Right ventricle myocardium superior (tissue), 1 donor: ENCODE results near the gene TMSB10. TPM values are rescaled to one million over a fixed set of nuclear protein-coding genes. Genes with fewer than 3 reads are reported as not detected.
A peak's percentile ranks its signal among the peaks of the same experiment; 100 is the strongest.
"Not testable (repeated sequence)": the region's sequence is repeated elsewhere in the genome, so short reads cannot be mapped to it uniquely, and the experiment has no call there.

ENCODE experiments used
- ATAC-seq: fragments of 200-7000 bp; cut with Tn5 transposase; one replicate; pipeline ENCODE4 v1.9.1; 2020; ENCODE audit warnings: mild to moderate bottlenecking; ENCODE audit not compliant: poor library complexity
- DNase-seq: peaks from one replicate; pipeline ENCODE4 v3.0.0-alpha.2; 2020
- intact Hi-C: fragments of 100-400 bp; cut with DNase I; formaldehyde crosslinking; loops from one replicate; pipeline ENCODE4 v1.11.2; 2022
- long read RNA-seq: library from polyadenylated mRNA; unstranded; transcript quantifications from one replicate; pipeline ENCODE4 v2.0.0, GENCODE V29; 2021
- total RNA-seq: library from RNA; stranded (reverse); fragmentation: NEBNext Ultra II Directional; extraction: Animal tissue kit (Norgen Biotek cat#: 25700); gene quantifications from one replicate; pipeline ENCODE4 v1.2.1, GENCODE V29; 2021
- donor health status: DM: no; HTN: yes; CAD: no; lungs with severe emphysema.

Gene TMSB10
- total RNA-seq = 417 TPM
- long read RNA-seq, transcript TMSB10-201 (3 exons, 496 nt) = major isoform, 278 of 301 reads
- long read RNA-seq, partial matches to known transcripts = 14 of 301 reads
- long read RNA-seq, other reads (novel, unspliced or antisense) = 9 of 301 reads

GRCh38 chr2:84905181-84906107 lies at the start of gene TMSB10:
Gene TMSB10, plus strand, starts transcription at chr2:84905656.
- ATAC-seq (peak; percentile 93), DNase-seq (peak; percentile 92)
- intact Hi-C loops = no loop called here

DNA sequence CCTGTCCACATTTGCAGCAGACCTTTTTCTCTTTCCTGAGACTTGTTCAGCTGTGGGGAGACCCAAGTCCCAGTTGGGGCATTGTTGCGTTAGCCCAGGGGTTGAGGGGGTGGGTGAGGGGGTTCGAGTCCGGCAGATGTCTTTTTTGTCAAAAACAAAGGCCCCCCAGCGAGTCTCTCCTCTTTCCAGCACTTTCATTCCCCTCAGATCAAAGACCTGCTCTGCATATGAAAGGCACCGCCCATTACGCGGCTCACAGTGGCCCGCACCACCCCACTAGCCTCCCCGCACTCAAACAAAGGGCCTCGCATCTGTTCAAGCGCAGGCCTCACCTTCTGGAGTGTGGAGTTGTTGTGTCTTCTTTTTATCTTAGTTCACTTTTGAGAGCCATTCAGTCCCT lies 49.7 kb upstream of the TMSB10 start:
- intact Hi-C loops = no loop called here
- ATAC-seq (no peak), DNase-seq (no peak)

- DNase-seq (no peak), ATAC-seq (no peak)
- intact Hi-C loops = no loop called here
Observed at GRCh38 chr2:84856787-84857186, 48.7 kb upstream of the TMSB10 start.

- intact Hi-C loops = no loop called here
Observed at GRCh38 chr2:84857566-84857965, 47.9 kb upstream of the TMSB10 start.

GRCh38 chr2:84858123-84858522 lies 47.3 kb upstream of the TMSB10 start:
- intact Hi-C loops = no loop called here
- no peak for DNase-seq
- ATAC-seq = no peak

More at GRCh38 chr2:84857566-84857965, 47.9 kb upstream of the TMSB10 start:
- DNase-seq (no peak), ATAC-seq (no peak)

DNA sequence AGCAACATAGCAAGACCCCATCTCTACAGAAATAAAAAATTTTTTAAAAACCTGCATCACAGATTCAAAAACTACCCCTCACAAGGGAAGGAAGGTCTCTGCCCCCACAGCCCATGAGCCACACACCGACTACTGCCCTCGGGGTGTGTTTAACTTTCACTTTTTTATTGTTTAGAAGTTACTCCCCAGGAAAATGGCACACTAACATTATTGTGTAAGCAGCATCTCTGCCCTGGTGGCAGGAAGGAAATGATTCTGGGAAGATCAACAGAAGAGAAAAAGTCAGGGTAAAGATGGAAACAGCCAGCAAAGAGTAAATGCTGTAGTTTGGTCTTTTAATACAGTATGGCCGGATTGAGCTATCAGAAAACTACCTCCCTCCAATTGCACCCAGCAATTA lies 46.5 kb upstream of the TMSB10 start:
- DNase-seq (no peak), ATAC-seq (no peak)
- intact Hi-C loops = no loop called here

GRCh38 chr2:84861539-84861938 lies 43.9 kb upstream of the TMSB10 start:
- DNase-seq (no peak), ATAC-seq (no peak)
- intact Hi-C loops = loop anchor here (5.0 kb wide), 1 partner anchor 359 kb away; no protein-coding TSS in a partner anchor

DNA sequence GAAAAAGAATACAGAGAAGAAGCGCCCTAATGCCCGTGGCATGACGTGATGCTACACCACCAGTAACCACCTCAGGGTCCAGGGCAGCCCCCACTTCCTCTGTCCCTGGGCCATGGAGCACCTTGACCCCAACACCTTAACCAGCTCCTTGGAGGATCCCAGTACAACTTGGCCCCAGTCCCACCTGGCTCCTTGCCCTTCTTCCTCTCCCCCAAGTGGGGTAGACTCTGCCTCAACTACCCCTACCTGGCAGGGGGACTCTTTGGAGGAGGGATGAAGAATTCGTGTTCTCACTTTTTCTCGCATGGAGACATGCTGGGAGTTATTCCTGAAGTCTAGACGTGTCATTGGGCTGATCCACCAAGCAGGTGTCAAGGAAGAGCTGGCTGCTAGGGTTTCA lies 43.5 kb upstream of the TMSB10 start:
- no peak for ATAC-seq
- intact Hi-C loops = loop anchor here (5.0 kb wide), 1 partner anchor 360 kb away; no protein-coding TSS in a partner anchor
- DNase-seq = no peak

- no peak for ATAC-seq
- DNase-seq = no peak
Observed at GRCh38 chr2:84865181-84865783, 40.2 kb upstream of the TMSB10 start.

GRCh38 chr2:84866122-84866521 lies 39.3 kb upstream of the TMSB10 start:
- intact Hi-C loops = no loop called here
- ATAC-seq (no peak), DNase-seq (no peak)

More at GRCh38 chr2:84865181-84865783, 40.2 kb upstream of the TMSB10 start:
- intact Hi-C loops = no loop called here

- intact Hi-C loops, ATAC-seq, DNase-seq: not testable (repeated sequence)
Observed at GRCh38 chr2:84868327-84868726, 37.1 kb upstream of the TMSB10 start.

GRCh38 chr2:84870306-84870705 lies 35.1 kb upstream of the TMSB10 start:
- intact Hi-C loops = no loop called here
- no peak for DNase-seq

DNA sequence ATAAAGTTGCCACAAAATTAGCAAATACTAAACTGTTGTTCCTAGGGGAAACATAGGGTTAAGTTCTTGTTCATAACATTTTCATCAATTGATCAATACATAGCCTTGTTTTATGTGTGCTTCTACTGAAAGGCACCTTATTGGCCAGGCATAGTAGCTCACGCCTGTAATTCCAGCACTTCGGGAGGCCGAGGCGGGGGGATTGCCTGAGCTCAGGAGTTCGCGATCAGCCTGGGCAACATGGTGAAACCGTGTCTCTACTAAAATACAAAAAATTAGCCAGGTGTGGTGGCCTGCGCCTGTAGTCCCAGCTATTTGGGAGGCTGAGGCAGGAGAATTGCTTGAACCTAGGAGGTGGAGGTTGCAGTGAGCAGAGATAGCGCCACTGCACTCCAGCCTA lies 32.8 kb upstream of the TMSB10 start:
- intact Hi-C loops, ATAC-seq, DNase-seq: not testable (repeated sequence)

More at GRCh38 chr2:84870306-84870705, 35.1 kb upstream of the TMSB10 start:
- no peak for ATAC-seq

DNA sequence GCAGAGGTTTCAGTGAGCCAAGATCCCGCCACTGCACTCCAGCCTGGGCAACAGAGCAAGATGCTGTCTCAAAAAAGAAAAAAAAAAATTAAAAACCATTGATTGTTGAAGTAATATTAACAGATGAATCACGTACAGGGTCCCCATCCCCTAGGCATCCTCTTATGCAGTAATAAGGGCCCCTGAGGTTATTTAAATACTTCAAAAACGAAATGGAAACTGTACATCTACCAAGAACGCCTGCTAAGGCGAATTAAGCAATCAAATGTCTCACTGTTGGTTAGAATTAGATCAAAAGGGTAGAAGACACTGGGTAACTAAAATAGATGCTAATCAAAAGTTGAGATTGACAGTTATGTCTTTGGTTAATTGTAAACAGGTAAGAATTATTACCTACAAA lies 32.1 kb upstream of the TMSB10 start:
- ATAC-seq (no peak), DNase-seq (no peak)
- intact Hi-C loops = no loop called here

- DNase-seq = no peak
- intact Hi-C loops = no loop called here
- no peak for ATAC-seq
Observed at GRCh38 chr2:84874381-84875212, 30.9 kb upstream of the TMSB10 start.

DNA sequence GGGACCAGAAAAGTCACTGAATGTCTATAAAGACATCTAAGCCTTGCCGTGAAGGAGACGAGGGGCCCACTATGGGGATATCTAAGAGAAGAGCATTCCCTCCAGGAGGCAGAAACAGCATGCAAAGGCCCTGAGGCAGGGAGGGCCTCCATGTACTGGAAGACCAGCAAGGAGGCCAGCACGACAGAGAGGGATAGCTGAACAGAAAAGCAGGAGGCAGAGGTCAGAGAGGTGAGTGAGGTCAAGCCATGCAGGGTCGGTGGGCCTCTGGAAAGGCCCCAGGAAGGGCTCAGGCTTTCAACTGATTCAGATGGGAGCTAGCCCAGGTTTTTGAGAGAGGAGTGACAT lies 30.3 kb upstream of the TMSB10 start:
- intact Hi-C loops = no loop called here
- DNase-seq (no peak), ATAC-seq (no peak)

GRCh38 chr2:84875619-84876018 lies 29.8 kb upstream of the TMSB10 start:
- ATAC-seq, intact Hi-C loops, DNase-seq: not testable (repeated sequence)

DNA sequence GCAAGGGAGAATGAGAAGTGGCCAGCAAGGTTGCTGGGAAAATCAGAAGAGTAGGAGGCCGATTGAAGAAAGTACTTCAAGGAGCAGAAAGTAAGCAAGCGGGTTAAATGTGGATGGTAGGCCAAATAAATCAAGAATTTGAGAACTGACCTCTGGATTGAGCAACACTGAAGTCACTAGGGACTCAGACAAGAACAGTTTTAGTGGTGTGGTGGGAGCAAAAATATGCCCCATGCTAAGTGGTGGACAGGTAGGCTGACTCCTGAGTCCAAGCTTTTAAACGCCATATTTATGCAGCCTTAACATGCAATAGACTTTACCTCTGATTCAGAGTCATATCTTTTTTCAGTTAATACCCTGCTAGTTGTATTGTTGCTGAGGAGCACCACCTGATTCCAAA lies 29.1 kb upstream of the TMSB10 start:
- no peak for DNase-seq
- intact Hi-C loops = no loop called here
- no peak for ATAC-seq

- intact Hi-C loops = no loop called here
- ATAC-seq (no peak), DNase-seq (no peak)
Observed at GRCh38 chr2:84878459-84878858, 27.0 kb upstream of the TMSB10 start.
